ENCODE measurements around the gene DNAJB8.

The DNAJB8 gene

DNA sequence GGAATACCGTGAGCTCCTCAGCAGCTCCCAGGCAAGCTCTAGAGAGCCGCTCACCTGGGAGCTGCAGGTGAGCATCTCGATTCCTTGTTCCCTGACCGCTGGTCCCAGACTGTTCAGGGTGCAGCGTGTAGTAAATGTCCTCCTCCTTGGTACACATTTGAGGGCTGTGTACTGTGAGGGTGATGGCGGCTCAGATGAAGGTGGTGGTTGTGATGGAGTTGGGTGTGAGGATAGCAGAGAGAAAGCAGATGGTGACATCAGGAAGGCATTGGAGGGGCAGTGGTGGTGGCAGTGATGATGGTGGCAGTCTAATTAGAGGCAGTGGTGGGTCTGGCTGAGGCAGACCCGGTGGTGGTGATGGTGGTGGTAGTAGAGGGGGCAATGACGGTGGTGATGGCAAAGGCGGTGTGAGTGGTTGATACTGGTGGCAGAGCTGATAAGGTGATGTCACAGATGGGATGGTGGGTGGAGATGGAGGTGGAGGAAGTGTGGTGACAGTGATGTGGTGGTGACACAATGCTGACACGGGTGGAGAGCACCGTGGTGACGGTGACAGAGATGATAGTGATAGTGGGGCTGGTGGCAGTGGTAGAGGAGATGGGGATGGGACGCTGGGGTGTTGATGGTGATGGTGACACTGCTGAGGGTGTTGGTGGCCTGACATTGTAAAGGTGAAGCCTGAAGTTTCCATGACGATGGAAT is at the start of gene DNAJB8:
Gene DNAJB8, minus strand, starts transcription at position 51 of the 702 bp plus-strand sequence. CDS start 3,645 bp downstream, outside the sequence.
- DNase-seq = no peak

- no peak for DNase-seq
These were observed 49.3 kb upstream of the DNAJB8 start for GRCh38 chr3:128515967-128516366.

DNA sequence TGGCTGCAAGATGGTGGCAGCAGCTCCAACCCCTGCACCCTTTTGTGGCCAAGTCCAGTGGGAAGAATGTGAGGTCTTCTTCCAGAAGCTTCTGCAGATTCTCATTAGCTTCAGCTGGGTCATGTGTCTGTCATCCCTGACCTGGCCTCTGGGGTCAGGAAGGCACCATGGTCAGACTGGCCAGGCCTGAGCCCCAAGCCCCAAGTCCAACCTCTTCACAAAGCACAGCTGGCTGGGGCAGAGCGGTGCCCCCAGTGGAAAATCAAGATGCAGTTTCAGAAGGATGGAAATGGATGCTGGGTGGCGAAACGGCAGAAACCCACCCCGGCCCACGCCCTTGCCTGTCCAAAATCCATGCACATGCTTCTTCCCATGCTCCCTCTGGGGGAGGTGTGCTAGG is 42.2 kb upstream of the DNAJB8 start:
- DNase-seq = no peak

DNA sequence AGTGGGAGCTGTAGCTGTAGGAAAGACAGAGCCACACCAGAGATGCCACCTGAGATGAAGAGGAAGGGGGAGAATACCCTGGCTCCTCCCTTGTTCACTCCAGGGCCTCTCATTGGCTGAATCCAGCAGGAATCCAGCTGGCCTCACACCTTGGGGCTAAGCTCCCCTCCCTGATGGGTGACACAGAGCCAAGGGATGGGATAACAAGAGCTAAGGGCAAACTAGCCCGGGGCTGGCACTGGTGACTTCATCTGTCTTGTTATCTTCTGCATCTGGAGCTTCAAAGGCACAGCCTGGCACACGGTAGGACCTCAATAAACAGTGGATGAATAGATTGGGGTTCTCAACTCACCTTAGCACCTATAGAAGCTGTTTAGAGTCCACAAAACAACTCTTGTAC is 40.1 kb upstream of the DNAJB8 start:
- no peak for DNase-seq

- no peak for DNase-seq
These were observed 39.1 kb upstream of the DNAJB8 start for GRCh38 chr3:128505771-128506170.

DNA sequence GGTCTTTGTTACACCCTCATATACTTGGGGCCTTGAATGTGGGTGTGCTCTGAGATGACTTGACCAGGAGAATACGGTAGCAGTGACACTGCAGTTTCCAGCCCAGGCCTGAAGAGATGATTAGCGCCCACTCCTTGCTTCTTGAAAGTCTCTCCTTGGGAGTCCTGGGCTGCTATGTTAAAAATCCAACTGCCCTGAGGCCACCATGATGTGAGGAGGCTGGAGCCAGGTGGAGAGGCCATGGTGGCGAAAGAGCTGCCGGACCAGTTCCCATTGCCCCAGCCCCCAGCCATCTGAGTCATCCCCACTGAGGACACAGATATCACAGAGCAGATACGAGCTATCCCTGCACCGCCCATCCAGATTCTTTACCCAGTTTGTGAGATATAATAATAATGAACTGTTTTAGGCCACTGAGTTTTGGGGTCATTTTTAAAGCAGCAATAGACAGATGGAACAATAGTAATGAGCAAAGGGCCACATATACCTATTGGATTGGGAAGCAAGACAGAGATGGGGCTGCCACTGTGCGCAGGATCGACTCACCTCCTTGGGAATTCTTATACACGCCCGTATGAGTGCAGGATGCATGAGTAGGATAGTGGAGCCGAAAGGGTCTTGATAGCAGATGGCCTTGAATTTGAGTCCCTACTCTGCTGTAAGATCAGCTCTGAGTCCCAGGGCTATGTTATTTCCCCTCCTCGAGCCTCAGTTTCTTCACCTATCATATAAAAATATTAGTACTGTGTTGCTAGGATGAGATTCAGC is 38.5 kb upstream of the DNAJB8 start:
- no peak for DNase-seq

GRCh38 chr3:128504533-128504915 is 37.8 kb upstream of the DNAJB8 start:
- no peak for DNase-seq

- DNase-seq = no peak
These were observed 37.3 kb upstream of the DNAJB8 start for GRCh38 chr3:128503751-128504532.

DNA sequence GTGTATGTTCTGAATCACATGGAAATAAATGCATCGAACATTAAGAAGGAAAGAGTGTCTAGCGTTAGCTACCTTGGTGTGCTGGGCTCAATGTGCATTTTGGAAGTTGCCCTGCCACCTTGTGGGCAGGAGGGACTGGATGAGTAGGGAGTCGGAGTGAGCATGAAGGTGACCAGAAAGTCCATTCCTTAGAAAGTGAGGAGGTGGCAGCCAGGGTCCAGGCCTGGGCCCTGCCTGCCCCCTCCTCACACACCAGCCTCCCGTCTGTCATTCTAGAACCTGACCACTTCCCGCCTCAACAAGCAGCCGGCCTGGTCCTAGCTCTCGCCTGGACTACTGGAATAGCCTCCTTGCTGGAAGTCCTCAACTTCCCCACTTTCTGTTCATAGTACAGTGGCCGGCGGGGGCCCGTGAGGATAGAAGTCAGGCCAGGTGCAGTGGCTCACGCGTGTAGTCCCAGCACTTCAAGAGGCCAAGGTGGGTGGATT is 36.5 kb upstream of the DNAJB8 start:
- no peak for DNase-seq

DNA sequence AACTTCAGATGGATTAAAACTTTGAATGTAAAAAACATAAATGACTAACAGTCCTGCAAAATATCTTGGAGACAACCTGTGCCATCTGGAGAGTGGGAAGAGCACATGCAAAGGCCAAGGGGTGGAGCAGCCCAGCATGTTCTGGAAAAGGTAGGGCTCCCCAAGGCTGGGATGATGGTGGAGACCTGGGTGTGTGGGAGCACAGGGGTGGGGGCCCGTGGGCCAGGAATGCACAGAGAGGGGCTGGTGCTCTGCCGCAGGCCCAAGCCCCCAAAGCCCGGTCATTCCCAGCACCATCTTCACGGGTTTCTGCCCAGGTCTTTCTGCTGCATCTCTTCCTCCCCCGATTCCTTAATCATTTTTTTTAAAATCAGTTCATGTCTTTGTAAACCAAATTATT is 36.0 kb upstream of the DNAJB8 start:
- DNase-seq = no peak

DNA sequence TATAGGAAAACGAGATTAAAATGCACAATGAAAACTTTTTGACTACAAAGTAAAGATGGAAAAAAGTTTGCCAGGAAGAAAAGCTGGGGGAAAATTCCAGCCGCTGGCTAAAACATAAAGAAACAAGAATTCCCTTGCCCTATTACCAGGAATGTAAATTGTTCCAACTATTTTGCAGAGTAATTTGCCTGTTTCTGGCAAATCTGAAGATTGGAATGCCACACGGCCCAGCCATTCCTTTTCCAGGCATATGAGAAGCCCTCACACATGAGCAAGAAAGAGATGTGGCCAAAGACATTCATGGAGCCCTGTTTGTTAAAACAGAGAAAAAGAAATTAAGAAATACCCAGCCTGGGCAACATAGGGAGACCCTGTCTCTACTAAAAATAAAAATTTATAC is 34.7 kb upstream of the DNAJB8 start:
- no peak for DNase-seq

- DNase-seq = no peak
These were observed 33.9 kb upstream of the DNAJB8 start for GRCh38 chr3:128500556-128500955.

GRCh38 chr3:128499724-128500275 is 33.1 kb upstream of the DNAJB8 start:
- no peak for DNase-seq

GRCh38 chr3:128498901-128499530 is 32.3 kb upstream of the DNAJB8 start:
- no peak for DNase-seq

DNA sequence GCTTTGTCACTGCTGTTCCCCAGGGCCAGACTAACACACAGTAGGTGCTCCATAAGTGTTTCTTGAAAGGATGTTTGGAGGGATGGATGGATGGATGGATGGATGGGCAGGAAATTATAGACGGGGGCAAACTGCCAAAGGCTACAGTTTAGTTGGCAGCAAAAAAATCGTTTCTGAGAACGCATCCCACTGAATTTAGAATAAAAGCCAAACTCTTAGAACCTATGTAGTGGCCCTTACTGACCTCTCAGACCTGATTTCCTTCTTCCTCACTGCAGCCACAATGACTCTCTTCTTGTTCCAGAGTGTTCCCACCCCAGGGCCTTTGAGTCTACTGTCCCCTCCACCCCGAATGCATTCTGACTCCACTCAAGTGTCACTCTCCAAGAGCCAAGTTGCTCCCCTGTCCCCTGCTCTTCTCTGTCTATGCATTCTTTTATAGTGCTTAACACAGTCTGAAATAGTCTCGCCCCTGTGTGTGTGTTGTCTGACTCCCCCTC is 31.5 kb upstream of the DNAJB8 start:
- no peak for DNase-seq

GRCh38 chr3:128497305-128498126 is 30.8 kb upstream of the DNAJB8 start:
- no peak for DNase-seq

GRCh38 chr3:128496602-128497304 is 30.1 kb upstream of the DNAJB8 start:
- DNase-seq = no peak

GRCh38 chr3:128496019-128496601 is 29.4 kb upstream of the DNAJB8 start:
- DNase-seq = no peak

- no peak for DNase-seq
These were observed 28.8 kb upstream of the DNAJB8 start for GRCh38 chr3:128495435-128495970.

- no peak for DNase-seq
These were observed 27.6 kb upstream of the DNAJB8 start for GRCh38 chr3:128494367-128494650.

All from NCI-H1048 (cell line).